ENCODE measurements around the gene HSD11B2. TPM values are rescaled to one million over a fixed set of nuclear protein-coding genes. Genes with fewer than 3 reads are reported as not detected.

HSD11B2 gene
- total and polyA plus RNA-seq, 2 of the 8 experiments (the other 6 are each of a cell fraction or from before 2014, with no cell fraction given) = 28.7 to 32.9 TPM

GRCh38 chr16:67388191-67388590 is 42.7 kb upstream of the HSD11B2 start:
- no peaks in the 10 kb centered on the region for H3K23me2 ChIP-seq (ENCODE audit: low read depth, low read length)
- peaks cover 3 to 5% of the 10 kb centered on the region in 2 experiments for H4K20me1 ChIP-seq (replicated peaks in 1 of 2; ENCODE audit: control insufficient read depth in 1 of 2, insufficient read depth in 2 of 2, low read length in 2 of 2)
- H3K4me3 ChIP-seq (ENCODE audit: extremely low read depth in 1 of 4, insufficient read depth in 2 of 4, low read depth in 3 of 4, low read length in 4 of 4) = no peak overlapping the region
- no peak overlapping the region for H3K18ac ChIP-seq (ENCODE audit: extremely low read depth, low read length)
- ChIA-PET POLR2A (ENCODE audit: partially characterized antibody) (interaction anchor here (1.3 to 1.8 kb wide), 2 partner anchors 8 to 14 kb away, joined by 4 to 5 read pairs; no protein-coding TSS in a partner anchor), CTCF (ENCODE audit: partially characterized antibody) (interaction anchor here (0.6 to 32.4 kb wide), 11 partner anchors 10 to 1349 kb away, joined by 3 to 476 read pairs (median 5); partner anchors contain the start of genes KCTD19, LRRC36 and ZDHHC1)
- DNase-seq (ENCODE audit: low read depth in 1 of 2, low spot score in 2 of 2) (no peak), FAIRE-seq (no peak)
- no peak overlapping the region for H4K91ac ChIP-seq (replicated peaks; ENCODE audit: insufficient read length, low read length)
- H3K14ac ChIP-seq (ENCODE audit: insufficient read length) = no peak overlapping the region
- H3K23ac ChIP-seq (ENCODE audit: insufficient read length) = no peak overlapping the region
- H3K36me3 ChIP-seq (ENCODE audit: control insufficient read depth in 2 of 4, insufficient read depth in 4 of 4, low read length in 3 of 4) = no peaks in the 10 kb centered on the region
- no peak overlapping the region for H2AK5ac ChIP-seq (ENCODE audit: low read depth, low read length)
- no peak overlapping the region for H3K27ac ChIP-seq (ENCODE audit: low read depth, low read length)
- H3K79me1 ChIP-seq (ENCODE audit: low read depth, low read length) = no peaks in the 10 kb centered on the region
- no peaks in the 10 kb centered on the region for H3K79me2 ChIP-seq (ENCODE audit: control insufficient read depth in 1 of 2, insufficient read depth in 2 of 2, low read length in 2 of 2)
- peaks cover 6 to 19% (median 14%) of the 10 kb centered on the region in 4 experiments for H3K27me3 ChIP-seq (replicated peaks in 1 of 4; ENCODE audit: control insufficient read depth in 3 of 4, extremely low read depth in 1 of 4, insufficient read depth in 3 of 4, low read length in 3 of 4)
- no peak overlapping the region for H3K56ac ChIP-seq (replicated peaks; ENCODE audit: insufficient read length, low read depth, low read length)
- no peak overlapping the region for H2BK5ac ChIP-seq (ENCODE audit: low read depth, low read length)
- no peak overlapping the region for H2BK12ac ChIP-seq (ENCODE audit: low read depth, low read length)
- no peak overlapping the region for H3K9ac ChIP-seq (replicated peaks in 1 of 4; ENCODE audit: extremely low read depth in 1 of 4, low read depth in 3 of 4, low read length in 3 of 4)
- no peak overlapping the region for H4K8ac ChIP-seq (ENCODE audit: extremely low read depth, insufficient read depth, low read length)
- H3K4ac ChIP-seq (replicated peaks; ENCODE audit: insufficient read length, low read depth, low read length) = no peak overlapping the region
- no peak overlapping the region for H4K5ac ChIP-seq (ENCODE audit: insufficient read length, low read depth, low read length)
- no peak overlapping the region for H2BK20ac ChIP-seq (ENCODE audit: low read length)
- H3K4me2 ChIP-seq (ENCODE audit: insufficient read depth in 1 of 2, low read depth in 2 of 2, low read length in 2 of 2) = no peak overlapping the region
- H3K9me3 ChIP-seq (ENCODE audit: insufficient read depth in 2 of 2, low read depth in 1 of 2, low read length in 1 of 2) = no peaks in the 10 kb centered on the region
- 88% methylated on average over 7 of the region's 8 CpGs; no CpG with 5 or more reads in 1 of the 2 experiments for WGBS, 2 experiments (ENCODE audit: extremely low coverage in 1 of 2, insufficient coverage in 1 of 2, insufficient read length in 1 of 2, insufficient replicate concordance in 2 of 2, low coverage in 1 of 2, low lambda C conversion rate in 2 of 2, missing lambda C conversion rate in 1 of 2)
- H2BK15ac ChIP-seq (ENCODE audit: low read length) = no peak overlapping the region
- H2AFZ ChIP-seq (ENCODE audit: low read length) = no peak overlapping the region
- H2BK120ac ChIP-seq (replicated peaks; ENCODE audit: low read depth, low read length) = no peak overlapping the region
- peaks cover 0 to 19% (median 7%) of the 10 kb centered on the region in 4 experiments; a peak in 6 of 7 replicates for H3K4me1 ChIP-seq (replicated peaks in 1 of 4; ENCODE audit: control insufficient read depth in 3 of 4, insufficient read depth in 4 of 4, low read length in 3 of 4)
- TF ChIP-seq BCL11A (IDR thresholded peaks at IDR 0.05; ENCODE audit: low read depth in 2 of 2, low read length in 2 of 2) = no peak
